Measurements from ENCODE around the gene EXOSC7. TPM values are rescaled to one million over a fixed set of nuclear protein-coding genes. Genes with fewer than 3 reads are reported as not detected.

EXOSC7 gene
- total and polyA plus RNA-seq, 2 of the 4 experiments (the other 2 are of a cell fraction) = 61.6 to 62.2 TPM

DNA sequence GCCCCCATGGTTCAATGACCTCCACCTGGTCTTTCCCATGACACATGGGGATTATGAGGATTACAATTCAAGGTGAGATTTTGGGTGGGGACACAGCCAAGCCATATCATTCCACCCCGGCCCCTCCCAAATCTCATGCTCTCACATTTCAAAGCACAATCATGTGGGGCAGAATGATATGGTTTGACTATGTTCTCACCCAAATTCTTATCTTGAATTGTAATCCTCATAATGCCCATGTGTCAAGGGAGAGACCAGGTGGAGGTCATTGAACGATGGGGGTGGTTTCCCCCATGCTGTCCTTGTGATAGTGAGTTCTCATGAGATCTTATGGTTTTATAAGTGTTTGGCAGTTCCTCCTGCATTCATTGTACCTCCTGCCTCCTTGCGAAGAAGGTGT lies 47.6 kb downstream of the EXOSC7 start:
- Histone ChIP-seq H3K9ac (ENCODE audit: low read depth, low read length) (no peak overlapping the region), H4K8ac (ENCODE audit: low read depth in 2 of 2, low read length in 2 of 2) (no peak overlapping the region), H4K91ac (ENCODE audit: insufficient read depth, low read depth, low read length) (no peak overlapping the region), H3K9me3 (ENCODE audit: control insufficient read depth, insufficient read depth, low read length) (no peaks in the 10 kb centered on the region), H3K79me1 (ENCODE audit: low read depth in 1 of 2, low read length in 2 of 2) (no peaks in the 10 kb centered on the region), H2BK120ac (ENCODE audit: low read depth, low read length) (no peak overlapping the region), H3K56ac (ENCODE audit: extremely low read depth, insufficient read depth, low read length) (no peak overlapping the region), H2BK15ac (ENCODE audit: low read depth, low read length) (no peak overlapping the region), H3K4me3 (ENCODE audit: insufficient read depth, low read depth, low read length) (no peak overlapping the region), H2BK20ac (ENCODE audit: low read depth, low read length) (no peak overlapping the region), H2AK5ac (ENCODE audit: low read depth, low read length) (no peak overlapping the region), H3K4ac (ENCODE audit: low read depth, low read length) (no peak overlapping the region), H3K23ac (ENCODE audit: low read depth, low read length) (no peak overlapping the region), H2BK5ac (ENCODE audit: low read depth, low read length, poor library complexity, severe bottlenecking) (no peak overlapping the region), H2AK9ac (replicated peaks; ENCODE audit: low read depth, low read length, poor library complexity) (no peak overlapping the region), H3K18ac (ENCODE audit: low read depth, low read length) (no peak overlapping the region), H3K4me2 (ENCODE audit: low read depth, low read length) (no peak overlapping the region), H3K4me1 (ENCODE audit: control insufficient read depth, insufficient read depth, low read length) (peaks cover 12% of the 10 kb centered on the region), H2AFZ (replicated peaks; ENCODE audit: low read length, poor library complexity) (no peak overlapping the region), H4K5ac (ENCODE audit: low read depth, low read length) (no peak overlapping the region), H4K20me1 (ENCODE audit: insufficient read depth, low read length) (no peaks in the 10 kb centered on the region), H3K27me3 (ENCODE audit: control insufficient read depth, insufficient read depth, low read length) (no peaks in the 10 kb centered on the region), H3K27ac (ENCODE audit: insufficient read depth, low read length) (no peak overlapping the region), H3K14ac (replicated peaks; ENCODE audit: low read depth, low read length) (no peak overlapping the region), H3K9me1 (ENCODE audit: insufficient read depth, low read length) (peaks cover 9% of the 10 kb centered on the region), H3K36me3 (ENCODE audit: control insufficient read depth, insufficient read depth, low read length) (no peaks in the 10 kb centered on the region)
- no peak for DNase-seq
- no CpG with 5 or more reads among the region's 3 CpGs for WGBS, 2 experiments (ENCODE audit: extremely low coverage in 2 of 2, insufficient read length in 1 of 2)
- dilution Hi-C loops (cut with HindIII; ENCODE audit: low sequenced_read_pairs, unreplicated experiment) = no loop called here
- intact Hi-C loops (cut with micrococcal nuclease) = no loop called here
- CTCF ChIA-PET = interaction anchor here (0.9 kb wide), 1 partner anchor 17 kb away, joined by 3 read pairs; no protein-coding TSS in a partner anchor
- POLR2A ChIA-PET (ENCODE audit: unreplicated experiment) = no interaction called here
- TF ChIP-seq RCOR1 (IDR thresholded peaks at IDR 0.05; ENCODE audit: insufficient replicate concordance, low read length) (no peak), MAZ (IDR thresholded peaks at IDR 0.05; ENCODE audit: borderline replicate concordance, low read depth, low read length) (no peak), FOS (IDR thresholded peaks at IDR 0.05; ENCODE audit: low read depth, low read length) (no peak)
- in situ Hi-C loops (cut with MboI; ENCODE audit: low sequenced_read_pairs) = no loop called here
- no TSS peak for BruUV-seq (replicated peaks)
- ATAC-seq (ENCODE audit: low read depth) = no peak

Data from IMR-90 (cell line).